WI38 (cell line): ENCODE results near the gene FAXC.
"Not testable (repeated sequence)": the region's sequence is repeated elsewhere in the genome, so short reads cannot be mapped to it uniquely, and the experiment has no call there.

ENCODE experiments used
- H3K4me3 ChIP-seq: 2 replicates; pipeline ENCODE4 v1.5.1; 2011; ENCODE audit warnings: low read depth, mild to moderate bottlenecking, control low read depth, low read length
- TF ChIP-seq, protein P1 (sequence below): IDR thresholded peaks from 2 replicates; pipeline ENCODE4 v1.5.1; 2012; ENCODE audit warnings: low read depth, mild to moderate bottlenecking, control low read depth, low read length

Gene FAXC

DNA sequence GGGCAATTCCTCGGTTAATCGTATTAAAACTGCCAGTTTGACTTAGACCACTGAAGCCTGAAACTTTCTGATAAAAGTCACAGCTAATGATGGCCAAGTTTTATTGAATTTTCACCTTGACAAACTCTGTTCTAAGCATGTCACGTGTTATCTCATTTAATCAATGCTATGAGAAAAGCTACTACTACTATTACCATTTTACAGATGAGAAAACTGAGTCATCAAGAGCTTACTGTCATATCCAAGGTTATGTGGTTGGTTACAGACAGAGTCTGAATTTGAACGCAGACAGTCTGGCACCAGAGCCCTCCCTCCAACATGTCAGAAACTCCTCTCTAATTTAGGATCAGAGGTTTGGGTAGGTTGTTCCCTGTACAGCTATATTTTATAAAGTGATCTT lies 4.3 kb downstream of the FAXC start:
- H3K4me3 ChIP-seq, result no peak overlapping the region
- TF ChIP-seq, protein P1, sequence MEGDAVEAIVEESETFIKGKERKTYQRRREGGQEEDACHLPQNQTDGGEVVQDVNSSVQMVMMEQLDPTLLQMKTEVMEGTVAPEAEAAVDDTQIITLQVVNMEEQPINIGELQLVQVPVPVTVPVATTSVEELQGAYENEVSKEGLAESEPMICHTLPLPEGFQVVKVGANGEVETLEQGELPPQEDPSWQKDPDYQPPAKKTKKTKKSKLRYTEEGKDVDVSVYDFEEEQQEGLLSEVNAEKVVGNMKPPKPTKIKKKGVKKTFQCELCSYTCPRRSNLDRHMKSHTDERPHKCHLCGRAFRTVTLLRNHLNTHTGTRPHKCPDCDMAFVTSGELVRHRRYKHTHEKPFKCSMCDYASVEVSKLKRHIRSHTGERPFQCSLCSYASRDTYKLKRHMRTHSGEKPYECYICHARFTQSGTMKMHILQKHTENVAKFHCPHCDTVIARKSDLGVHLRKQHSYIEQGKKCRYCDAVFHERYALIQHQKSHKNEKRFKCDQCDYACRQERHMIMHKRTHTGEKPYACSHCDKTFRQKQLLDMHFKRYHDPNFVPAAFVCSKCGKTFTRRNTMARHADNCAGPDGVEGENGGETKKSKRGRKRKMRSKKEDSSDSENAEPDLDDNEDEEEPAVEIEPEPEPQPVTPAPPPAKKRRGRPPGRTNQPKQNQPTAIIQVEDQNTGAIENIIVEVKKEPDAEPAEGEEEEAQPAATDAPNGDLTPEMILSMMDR, result no peak

DNA sequence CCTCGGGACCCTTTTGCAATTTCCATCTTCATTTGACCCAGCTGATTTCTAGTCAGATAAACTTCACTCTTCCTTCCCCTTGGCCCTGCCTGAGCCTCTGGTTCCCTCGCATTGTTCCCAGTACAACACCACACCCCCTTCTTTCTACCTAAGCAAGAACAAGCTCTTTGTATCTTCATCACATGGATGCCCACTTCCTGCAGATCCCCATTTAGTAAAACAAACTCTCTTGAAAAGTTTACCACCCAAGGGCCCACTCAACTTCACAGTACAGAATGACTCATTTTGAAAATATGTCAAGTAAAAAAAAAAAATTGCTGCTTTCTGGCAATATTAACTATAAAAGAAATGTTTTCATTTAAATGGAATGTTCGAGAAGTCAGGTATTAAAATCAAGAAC lies 5.2 kb downstream of the FAXC start:
- H3K4me3 ChIP-seq, result no peak overlapping the region
- TF ChIP-seq, protein P1, result no peak

DNA sequence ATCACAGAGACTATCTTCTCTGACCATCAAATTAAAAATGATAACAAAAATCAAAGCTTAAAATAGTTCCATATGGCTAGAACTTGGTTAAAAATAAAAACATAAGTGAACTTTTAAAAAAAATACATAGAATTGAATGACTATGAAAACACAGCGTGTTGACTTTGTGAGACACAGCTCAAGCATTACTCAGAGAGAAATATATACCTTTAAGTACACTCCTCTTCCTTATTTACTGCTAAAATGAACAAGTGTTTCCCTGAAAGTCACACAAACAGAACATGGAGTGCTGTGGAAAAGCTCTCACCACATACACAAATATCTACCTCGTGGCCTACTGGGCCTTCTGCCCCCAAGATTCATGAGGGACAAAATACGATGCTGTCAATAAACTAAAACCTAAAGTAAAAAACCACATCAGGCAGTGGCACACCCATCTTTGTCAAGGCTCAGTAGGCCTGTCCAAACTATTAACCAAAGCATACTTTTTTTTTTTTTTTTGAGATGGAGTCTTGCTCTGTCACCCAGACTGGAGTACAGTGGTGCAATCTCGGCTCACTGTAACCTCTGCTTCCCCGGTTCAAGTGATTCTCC lies 7.5 kb downstream of the FAXC start:
- TF ChIP-seq, protein P1, result no peak
- H3K4me3 ChIP-seq, result no peak overlapping the region

DNA sequence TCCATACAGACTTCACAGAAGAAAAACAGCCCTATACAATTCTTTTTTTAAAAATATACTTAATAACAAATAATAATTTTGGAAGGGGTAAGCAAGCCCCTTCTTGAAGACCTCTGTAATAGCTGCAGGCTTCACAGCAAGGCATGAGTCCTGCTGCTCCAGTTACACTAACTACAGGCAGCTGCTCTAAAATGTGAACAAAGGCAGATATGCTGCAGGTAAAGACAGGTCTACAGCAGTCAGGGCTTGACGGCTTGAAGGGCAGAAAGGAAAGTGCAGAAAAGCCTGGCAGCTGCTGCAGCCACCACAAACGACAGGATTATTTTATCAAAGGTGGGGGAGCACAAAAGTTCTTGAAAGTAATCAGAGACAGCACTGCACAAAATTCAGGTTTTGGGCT lies 11.3 kb downstream of the FAXC start:
- TF ChIP-seq, protein P1, result no peak
- no peak overlapping the region for H3K4me3 ChIP-seq

DNA sequence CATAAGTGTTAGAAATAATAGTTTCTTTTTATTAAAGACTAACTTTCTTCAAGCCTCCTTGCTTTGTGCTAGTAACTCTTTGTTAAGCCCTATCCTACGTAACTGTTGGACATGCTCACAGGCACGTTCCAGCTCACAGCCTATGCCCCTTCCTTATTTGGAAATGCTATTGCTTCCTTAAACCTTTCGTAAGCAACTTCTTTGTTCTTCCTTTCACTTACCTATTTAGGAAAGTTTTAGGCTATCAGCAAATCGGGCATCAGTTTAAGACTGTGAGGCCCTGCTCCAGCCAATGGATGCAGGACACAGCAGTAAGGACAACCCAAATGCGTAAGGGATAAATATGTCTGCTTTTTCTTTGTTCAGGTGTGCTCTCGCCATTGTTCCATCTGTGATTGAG lies 14.2 kb downstream of the FAXC start:
- H3K4me3 ChIP-seq, result not testable (repeated sequence)

DNA sequence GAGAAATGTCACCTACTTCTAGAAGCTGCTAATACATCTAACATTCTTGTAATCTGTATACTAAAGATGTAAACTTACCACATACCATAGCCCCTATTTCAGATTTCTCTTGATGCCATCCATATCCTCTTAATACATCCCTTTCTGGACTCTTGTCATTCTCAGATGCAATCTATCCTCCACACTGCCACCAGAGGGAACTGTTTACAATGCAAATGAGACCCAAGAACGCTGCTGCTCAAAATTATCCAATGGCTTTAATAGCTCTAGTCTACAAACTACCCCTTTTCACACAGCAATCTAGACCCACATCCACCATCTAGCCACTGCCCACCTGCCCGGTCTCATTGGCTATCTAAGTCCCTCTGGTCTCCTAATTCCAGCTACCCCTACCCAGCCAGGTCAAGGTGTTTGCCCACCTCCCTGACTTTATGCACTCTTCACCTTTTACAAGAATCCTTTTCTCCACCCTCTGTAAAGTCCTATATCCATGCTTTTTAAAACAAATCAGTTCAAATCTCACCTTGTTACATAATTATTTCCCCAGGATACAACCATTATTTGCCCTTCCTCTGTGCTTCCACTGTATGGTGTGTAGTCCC lies 14.8 kb downstream of the FAXC start:
- TF ChIP-seq, protein P1, result peak; percentile 49
- no peak overlapping the region for H3K4me3 ChIP-seq

DNA sequence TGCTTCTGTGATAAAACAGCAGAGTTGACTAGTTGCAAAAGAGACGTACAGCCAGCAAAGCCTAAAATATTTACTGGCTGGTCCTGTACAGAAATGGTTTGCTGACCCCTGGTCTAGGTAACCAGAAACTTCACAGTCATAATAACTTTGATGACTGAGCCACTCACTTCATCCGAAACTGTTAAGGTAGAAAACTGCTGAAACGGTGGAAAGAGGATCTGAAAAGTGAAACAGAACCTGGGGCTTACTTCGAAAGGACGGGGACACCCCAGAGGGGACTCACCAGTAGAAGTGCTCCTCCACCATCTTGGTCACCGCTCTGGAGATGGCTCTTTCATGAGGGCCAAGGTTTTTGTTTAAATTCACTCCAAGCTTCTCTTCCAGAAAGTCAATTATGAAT lies 16.4 kb downstream of the FAXC start:
- no peak overlapping the region for H3K4me3 ChIP-seq
- TF ChIP-seq, protein P1, result no peak

DNA sequence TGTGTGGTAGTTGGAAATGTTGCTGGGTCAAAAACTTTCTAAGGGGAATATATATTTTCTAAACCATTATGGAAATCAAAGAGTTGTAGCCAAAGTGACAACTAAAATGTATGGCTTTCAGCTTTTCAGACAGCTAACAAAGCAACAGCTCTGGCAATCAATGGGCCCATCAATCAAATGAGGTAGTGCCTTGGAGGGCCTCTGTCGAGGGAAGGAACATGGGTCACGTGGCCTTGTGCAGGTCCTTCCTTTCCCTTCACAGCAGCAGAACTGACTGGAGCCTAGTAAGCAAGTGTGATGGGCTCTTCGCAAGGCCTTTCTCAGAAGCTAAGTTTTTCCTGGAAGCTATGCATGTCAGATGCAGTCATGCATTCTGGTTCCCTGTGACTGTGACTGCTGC lies 17.9 kb downstream of the FAXC start:
- no peak overlapping the region for H3K4me3 ChIP-seq
- TF ChIP-seq, protein P1, result no peak
